Keratinocyte (primary cell): ENCODE data around the gene ADAM12. TPM values are rescaled to one million over a fixed set of nuclear protein-coding genes. Genes with fewer than 3 reads are reported as not detected.

Experiments used
- DNase-seq: peaks from one replicate; pipeline ENCODE4 v3.0.0-alpha.2; 2011; ENCODE audit warnings: low read depth, missing footprints, low spot score
- FAIRE-seq: peaks from 2 replicates; lab custom pipeline; 2011; peaks lifted over from hg19 to GRCh38; lab: Jason Lieb, UNC
- H2AFZ ChIP-seq: 2 replicates; pipeline ENCODE4 v1.6.0; 2012; ENCODE audit warnings: low read length, control low read depth, inconsistent platforms; ENCODE audit not compliant: control insufficient read depth
- H3K27ac ChIP-seq: 2 replicates; pipeline ENCODE4 v1.5.1; 2011; ENCODE audit warnings: low read length; ENCODE audit not compliant: control insufficient read depth, insufficient read depth
- H3K27me3 ChIP-seq: 3 replicates; pipeline ENCODE4 v1.6.0; 2011; ENCODE audit warnings: low read length; ENCODE audit not compliant: control insufficient read depth, insufficient read depth; ENCODE audit errors: extremely low read depth
- H3K36me3 ChIP-seq, 2 experiments: 2 replicates in 1 of 2; 3 replicates in 1 of 2; pipeline ENCODE4 v1.5.1; 2011; ENCODE audit warnings: low read length in 2 of 2, mild to moderate bottlenecking in 1 of 2; ENCODE audit not compliant: control insufficient read depth in 2 of 2, insufficient read depth in 2 of 2; ENCODE audit errors: extremely low read depth in 1 of 2
- H3K4me1 ChIP-seq: 3 replicates; pipeline ENCODE4 v1.5.1; 2011; ENCODE audit warnings: low read length; ENCODE audit not compliant: control insufficient read depth, insufficient read depth; ENCODE audit errors: extremely low read depth
- H3K4me2 ChIP-seq: 3 replicates; pipeline ENCODE4 v1.6.0; 2011; ENCODE audit warnings: low read depth, low read length; ENCODE audit not compliant: control insufficient read depth, insufficient read depth; ENCODE audit errors: extremely low read depth
- H3K4me3 ChIP-seq, 3 experiments: fragments of 200-600 bp in 1 of 3; sonication (generic) in 1 of 3; 2 replicates in 2 of 3; 3 replicates in 1 of 3; pipeline ENCODE4 v1.5.1; 2011 to 2016; ENCODE audit warnings: low read length in 3 of 3, mild to moderate bottlenecking in 3 of 3, control low read depth in 2 of 3, inconsistent platforms in 1 of 3, low read depth in 1 of 3, mixed read lengths in 1 of 3, mixed run types in 1 of 3, moderate library complexity in 1 of 3; ENCODE audit not compliant: control insufficient read depth in 2 of 3, insufficient read depth in 2 of 3; ENCODE audit errors: extremely low read depth in 1 of 3
- H3K79me2 ChIP-seq: 2 replicates; pipeline ENCODE4 v1.6.0; 2012; ENCODE audit warnings: low read length; ENCODE audit not compliant: control insufficient read depth, insufficient read depth
- H3K9ac ChIP-seq: 3 replicates; pipeline ENCODE4 v1.6.0; 2011; ENCODE audit warnings: low read length; ENCODE audit not compliant: control insufficient read depth, insufficient read depth; ENCODE audit errors: extremely low read depth
- H3K9me1 ChIP-seq: 3 replicates; pipeline ENCODE4 v1.6.0; 2011; ENCODE audit warnings: low read length; ENCODE audit not compliant: control insufficient read depth, insufficient read depth; ENCODE audit errors: extremely low read depth
- H3K9me3 ChIP-seq: 2 replicates; pipeline ENCODE4 v1.5.1; 2012; ENCODE audit warnings: low read depth, low read length; ENCODE audit not compliant: control insufficient read depth
- H4K20me1 ChIP-seq: 3 replicates; pipeline ENCODE4 v1.6.0; 2011; ENCODE audit warnings: low read length; ENCODE audit not compliant: control insufficient read depth, insufficient read depth; ENCODE audit errors: extremely low read depth
- EZH2 ChIP-seq: IDR thresholded peaks from one replicate; pipeline ENCODE4 v1.6.1; 2012; ENCODE audit warnings: inconsistent platforms, mild to moderate bottlenecking, low read length, moderate library complexity
- dilution Hi-C: fragments of 300-500 bp; cut with MboI; formaldehyde crosslinking; loops from one replicate; pipeline ENCODE4 v1.7.0; 2020; ENCODE audit warnings: low sequenced_read_pairs; ENCODE audit not compliant: extremely low pct_ligation_motif_present
- polyA plus RNA-seq, 5 experiments: library from polyadenylated mRNA; depleted of rRNA in 3 of 5; stranded (reverse) in 3 of 5; stranded (forward) in 1 of 5; unstranded in 1 of 5; fragments of >200 nt; gene quantifications; 1 replicate in 1 of 5; 2 replicates in 3 of 5; 3 replicates in 1 of 5; pipeline versions ENCODE4 v1.2.1 to v1.2.3, GENCODE V29; 2011 to 2012; ENCODE audit warnings: missing spikeins in 2 of 5, low read depth in 1 of 5, low replicate concordance in 1 of 5
- TF ChIP-seq, protein P1 (sequence below), 3 experiments: IDR thresholded peaks in 1 of 3; conservative IDR thresholded peaks in 1 of 3; optimal IDR thresholded peaks in 1 of 3; 2 replicates in 2 of 3; 3 replicates in 1 of 3; pipeline versions ENCODE3 to v1.5.1; 2011; ENCODE audit warnings: low read length in 3 of 3, mild to moderate bottlenecking in 3 of 3, moderate library complexity in 2 of 3, control low read depth in 1 of 3, inconsistent platforms in 1 of 3; ENCODE audit not compliant: insufficient read depth in 2 of 3; ENCODE audit errors: extremely low read depth in 1 of 3

ADAM12 gene
- polyA plus RNA-seq, 1 donor (not counting 4 experiments of a cell fraction or from before 2014, with no cell fraction given): 0.07 TPM

DNA sequence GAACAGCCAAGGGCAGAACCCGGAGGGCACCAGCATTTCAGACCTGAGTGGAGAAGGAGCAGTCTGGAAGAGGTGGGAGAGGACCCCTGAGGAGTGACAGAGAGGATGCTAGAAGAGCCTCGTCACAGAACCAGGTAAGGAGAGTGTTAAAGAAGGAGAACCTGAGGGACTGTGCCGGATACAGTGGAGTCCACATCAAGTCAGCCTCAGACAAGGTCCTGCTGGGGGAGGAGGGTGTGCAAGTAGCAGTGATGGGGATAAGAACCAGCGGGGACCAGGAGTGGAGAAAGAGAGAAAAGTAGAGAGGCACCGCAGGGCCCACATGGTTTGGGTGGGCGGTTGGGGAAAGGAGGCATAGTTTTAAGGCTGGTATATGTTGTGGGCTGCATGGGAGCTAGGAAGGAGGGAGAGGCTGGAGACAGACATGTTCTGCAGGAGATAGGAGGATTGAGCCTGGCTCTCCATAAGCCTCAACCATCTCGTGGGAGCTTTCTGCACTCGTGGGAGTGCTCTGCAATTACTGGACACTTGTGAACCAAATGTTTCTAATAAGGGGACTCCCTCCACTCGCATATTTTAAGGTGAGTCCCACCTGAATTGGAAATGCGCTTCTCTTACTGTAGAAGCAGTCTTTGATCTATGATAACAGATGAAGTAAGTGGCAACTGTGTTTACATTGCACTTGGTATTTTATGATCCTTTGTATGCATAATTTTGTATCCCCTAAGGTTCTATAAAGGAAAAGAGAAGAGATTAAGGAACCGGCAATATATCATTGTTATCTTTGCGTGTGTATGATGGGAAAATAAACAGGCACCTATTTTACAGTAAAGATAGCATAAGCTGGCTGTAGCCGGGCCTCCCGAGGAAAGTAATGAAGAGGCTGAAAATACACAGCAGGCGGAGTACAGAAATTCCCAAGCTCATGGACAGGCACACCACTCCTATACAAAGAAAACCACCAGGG is 154.8 kb downstream of the ADAM12 start:
- no peaks in the 10 kb centered on the region for H3K4me1 ChIP-seq
- dilution Hi-C loops: no loop called here
- no peak for DNase-seq
- no peak overlapping the region for H3K9ac ChIP-seq
- no peak overlapping the region for H3K4me3 ChIP-seq
- no peaks in the 10 kb centered on the region for H3K27me3 ChIP-seq
- no peak overlapping the region for H3K27ac ChIP-seq
- H3K79me2 ChIP-seq: no peaks in the 10 kb centered on the region
- FAIRE-seq: no peak
- H2AFZ ChIP-seq: no peak overlapping the region
- no peaks in the 10 kb centered on the region for H3K9me3 ChIP-seq
- TF ChIP-seq, protein P1, sequence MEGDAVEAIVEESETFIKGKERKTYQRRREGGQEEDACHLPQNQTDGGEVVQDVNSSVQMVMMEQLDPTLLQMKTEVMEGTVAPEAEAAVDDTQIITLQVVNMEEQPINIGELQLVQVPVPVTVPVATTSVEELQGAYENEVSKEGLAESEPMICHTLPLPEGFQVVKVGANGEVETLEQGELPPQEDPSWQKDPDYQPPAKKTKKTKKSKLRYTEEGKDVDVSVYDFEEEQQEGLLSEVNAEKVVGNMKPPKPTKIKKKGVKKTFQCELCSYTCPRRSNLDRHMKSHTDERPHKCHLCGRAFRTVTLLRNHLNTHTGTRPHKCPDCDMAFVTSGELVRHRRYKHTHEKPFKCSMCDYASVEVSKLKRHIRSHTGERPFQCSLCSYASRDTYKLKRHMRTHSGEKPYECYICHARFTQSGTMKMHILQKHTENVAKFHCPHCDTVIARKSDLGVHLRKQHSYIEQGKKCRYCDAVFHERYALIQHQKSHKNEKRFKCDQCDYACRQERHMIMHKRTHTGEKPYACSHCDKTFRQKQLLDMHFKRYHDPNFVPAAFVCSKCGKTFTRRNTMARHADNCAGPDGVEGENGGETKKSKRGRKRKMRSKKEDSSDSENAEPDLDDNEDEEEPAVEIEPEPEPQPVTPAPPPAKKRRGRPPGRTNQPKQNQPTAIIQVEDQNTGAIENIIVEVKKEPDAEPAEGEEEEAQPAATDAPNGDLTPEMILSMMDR (optimal IDR thresholded peaks at IDR 0.05 in 1 of 3, IDR thresholded peaks at IDR 0.05 in 1 of 3, conservative IDR thresholded peaks at IDR 0.05 in 1 of 3; ENCODE audit: extremely low read depth in 1 of 3, insufficient read depth in 2 of 3, low read length in 3 of 3): no peak
- TF ChIP-seq EZH2: no peak
- no peaks in the 10 kb centered on the region for H4K20me1 ChIP-seq
- no peaks in the 10 kb centered on the region for H3K36me3 ChIP-seq
- no peaks in the 10 kb centered on the region for H3K9me1 ChIP-seq
- no peak overlapping the region for H3K4me2 ChIP-seq

DNA sequence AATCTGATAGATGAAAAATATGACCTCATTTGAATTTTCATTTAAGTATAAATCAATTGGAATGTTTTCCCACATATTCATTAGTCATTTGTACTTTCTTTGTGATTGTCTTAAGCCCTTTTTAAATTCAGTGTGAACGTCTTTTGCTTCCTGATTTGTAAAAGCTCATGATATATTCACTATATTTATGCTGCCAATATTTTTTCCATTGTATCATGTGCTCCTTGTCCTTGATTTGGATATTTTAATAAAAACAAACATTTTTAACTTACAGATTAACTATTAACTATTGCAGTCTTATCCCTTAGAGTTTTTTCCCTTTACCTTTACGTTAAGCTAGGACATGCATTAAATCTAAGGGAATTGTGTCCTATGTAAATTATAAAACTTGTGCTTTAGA is 157.7 kb downstream of the ADAM12 start:
- no peaks in the 10 kb centered on the region for H3K36me3 ChIP-seq
- TF ChIP-seq, protein P1 (optimal IDR thresholded peaks at IDR 0.05 in 1 of 3, IDR thresholded peaks at IDR 0.05 in 1 of 3, conservative IDR thresholded peaks at IDR 0.05 in 1 of 3; ENCODE audit: extremely low read depth in 1 of 3, insufficient read depth in 2 of 3, low read length in 3 of 3): no peak
- TF ChIP-seq EZH2: no peak
- H3K4me2 ChIP-seq: no peak overlapping the region
- no peak overlapping the region for H3K27ac ChIP-seq
- H3K9ac ChIP-seq: no peak overlapping the region
- H4K20me1 ChIP-seq: no peaks in the 10 kb centered on the region
- no peaks in the 10 kb centered on the region for H3K9me1 ChIP-seq
- dilution Hi-C loops: no loop called here
- H3K79me2 ChIP-seq: no peaks in the 10 kb centered on the region
- FAIRE-seq (no peak), DNase-seq (no peak)
- H3K4me3 ChIP-seq: no peak overlapping the region
- no peak overlapping the region for H2AFZ ChIP-seq
- H3K27me3 ChIP-seq: no peaks in the 10 kb centered on the region
- no peaks in the 10 kb centered on the region for H3K9me3 ChIP-seq
- peaks cover 9% of the 10 kb centered on the region for H3K4me1 ChIP-seq
